Glomerular endothelial cell (primary cell): Measurements from ENCODE around the gene PACRGL. TPM values are rescaled to one million over a fixed set of nuclear protein-coding genes. Genes with fewer than 3 reads are reported as not detected.
A peak's percentile ranks its signal among the peaks of the same experiment; 100 is the strongest.
"Not testable (repeated sequence)": the region's sequence is repeated elsewhere in the genome, so short reads cannot be mapped to it uniquely, and the experiment has no call there.

Experiments
- DNase-seq: peaks from one replicate; pipeline ENCODE4 v3.0.0-alpha.2; 2011; ENCODE audit warnings: low read depth, low spot score; ENCODE audit errors: extremely low read depth
- total RNA-seq: library from RNA; depleted of rRNA; stranded (reverse); fragments of >200 nt; gene quantifications from 2 replicates; pipeline ENCODE4 v1.2.3, GENCODE V29; 2015

Gene PACRGL
- total RNA-seq, 1 donor from 2014 or later, result 18.4 TPM

- DNase-seq, result no peak
Measured at GRCh38 chr4:20723019-20723418, 22.8 kb downstream of the PACRGL start.

GRCh38 chr4:20723463-20723862, 23.2 kb downstream of the PACRGL start:
- DNase-seq, result no peak

- no peak for DNase-seq
Measured at GRCh38 chr4:20724915-20725314, 24.7 kb downstream of the PACRGL start.

- DNase-seq, result no peak
Measured at GRCh38 chr4:20735931-20736330, 35.7 kb downstream of the PACRGL start.

GRCh38 chr4:20746000-20746399, 45.7 kb downstream of the PACRGL start:
- not testable (repeated sequence) for DNase-seq

- no peak for DNase-seq
Measured at GRCh38 chr4:20752641-20753040, 52.4 kb downstream of the PACRGL start.

- DNase-seq, result no peak
Measured at GRCh38 chr4:20754036-20754435, 53.8 kb downstream of the PACRGL start.

- no peak for DNase-seq
Measured at GRCh38 chr4:20760053-20760452, 59.8 kb downstream of the PACRGL start.

- DNase-seq, result no peak
Measured at GRCh38 chr4:20761382-20761781, 61.1 kb downstream of the PACRGL start.

GRCh38 chr4:20761826-20762225, 61.6 kb downstream of the PACRGL start:
- no peak for DNase-seq

- no peak for DNase-seq
Measured at GRCh38 chr4:20764366-20764992, 64.2 kb downstream of the PACRGL start.

GRCh38 chr4:20773144-20773997, 73.1 kb downstream of the PACRGL start:
- DNase-seq, result peak; percentile 71

GRCh38 chr4:20778896-20779295, 78.6 kb downstream of the PACRGL start:
- DNase-seq, result peak; percentile 37

- DNase-seq, result not testable (repeated sequence)
Measured at GRCh38 chr4:20783134-20783533, 82.9 kb downstream of the PACRGL start.

- no peak for DNase-seq
Measured at GRCh38 chr4:20787940-20788665, 87.8 kb downstream of the PACRGL start.
